Pancreas (tissue), 10 donors: ENCODE results near the gene NEDD8. TPM values are rescaled to one million over a fixed set of nuclear protein-coding genes. Genes with fewer than 3 reads are reported as not detected.

ENCODE experiments used
- ATAC-seq, 4 donors: fragments of 200-7000 bp; cut with Tn5 transposase; one replicate each; pipeline versions ENCODE4 v1.8.0 to v1.9.1; 2020; ENCODE audit warnings: mild to moderate bottlenecking in 4 of 4, moderate library complexity in 4 of 4
- DNase-seq, 6 donors: peaks; one replicate each; pipeline ENCODE4 v3.0.0-alpha.2; 2020
- FAIRE-seq: peaks from 2 replicates; lab custom pipeline; 2012; peaks lifted over from hg19 to GRCh38; lab: Jason Lieb, UNC
- H3K27ac ChIP-seq, 4 donors: fragments of 200-600 bp; sonication (generic); 1 replicate in 3 of 4; 2 replicates in 1 of 4; pipeline versions ENCODE4 v1.5.0 to v1.8.0; 2020
- H3K27me3 ChIP-seq, 4 donors: fragments of 200-600 bp; one replicate each; pipeline ENCODE4 v1.8.0; 2021
- H3K36me3 ChIP-seq, 3 donors: fragments of 200-600 bp; sonication (generic) in 1 of 3; one replicate each; pipeline versions ENCODE4 v1.5.0 to v1.8.0; 2020 to 2021
- H3K4me1 ChIP-seq, 3 donors: fragments of 200-600 bp; one replicate each; pipeline ENCODE4 v1.8.0; 2021
- H3K4me3 ChIP-seq, 4 donors: fragments of 200-600 bp; sonication (generic) in 2 of 4; one replicate each; pipeline versions ENCODE4 v1.5.0 to v1.8.0; 2020 to 2021
- H3K9me3 ChIP-seq, 4 donors: fragments of 200-600 bp; one replicate each; pipeline ENCODE4 v1.8.0; 2021
- WGBS, 2 donors: extraction: QIAGEN DNeasy Blood & Tissue Kit; methylation state at CpG; one replicate each; pipeline ENCODE4 v1.1.7; 2013; 5-methylcytosine and 5-hydroxymethylcytosine counted together
- intact Hi-C, 3 donors: fragments of 100-400 bp; cut with DNase I; formaldehyde crosslinking; loops; one replicate each; pipeline versions ENCODE4 v1.11.1 to v1.14.2; 2022
- polyA plus RNA-seq, 2 donors: library from polyadenylated mRNA; stranded (reverse); fragments of 200-250 nt; gene quantifications; one replicate each; pipeline ENCODE4 v1.2.3, GENCODE V29; 2013
- total RNA-seq, 6 donors: library from RNA; stranded (reverse); fragmentation: NEBNext Ultra II Directional in 4 of 6; extraction: Animal tissue kit (Norgen Biotek cat#: 25700) in 4 of 6; gene quantifications; one replicate each; pipeline versions ENCODE4 v1.2.1 to v1.2.4, GENCODE V29; 2021 to 2023
- TF ChIP-seq, protein P1 (sequence below), 4 donors: fragments of 200-600 bp; sonication (generic) in 3 of 4; IDR thresholded peaks; one replicate each; pipeline versions ENCODE4 v1.5.0 to v1.8.0; 2021; ENCODE audit warnings: antibody characterized with exemption in 4 of 4
- donor health status: healthy with polysubstance abuse.
- donor health status: DM: no; HTN: no; CAD: no; lungs with moderate emphysema.
- donor health status: DM: no; HTN: no; CAD: no.
- donor health status: control.
- donor health status: control.
- donor health status: Bipolar disorder and iron deficiency.
- donor health status: DM: yes; HTN: yes; CAD: no.
- donor health status: DM: no; HTN: no; CAD: no.
- donor health status: DM: no; HTN: no; CAD: no.
- donor health status: DM: yes; HTN: yes; CAD: no.

Gene NEDD8
- total and polyA plus RNA-seq, 8 donors: 32.5 to 118 (median 55.4) TPM

DNA sequence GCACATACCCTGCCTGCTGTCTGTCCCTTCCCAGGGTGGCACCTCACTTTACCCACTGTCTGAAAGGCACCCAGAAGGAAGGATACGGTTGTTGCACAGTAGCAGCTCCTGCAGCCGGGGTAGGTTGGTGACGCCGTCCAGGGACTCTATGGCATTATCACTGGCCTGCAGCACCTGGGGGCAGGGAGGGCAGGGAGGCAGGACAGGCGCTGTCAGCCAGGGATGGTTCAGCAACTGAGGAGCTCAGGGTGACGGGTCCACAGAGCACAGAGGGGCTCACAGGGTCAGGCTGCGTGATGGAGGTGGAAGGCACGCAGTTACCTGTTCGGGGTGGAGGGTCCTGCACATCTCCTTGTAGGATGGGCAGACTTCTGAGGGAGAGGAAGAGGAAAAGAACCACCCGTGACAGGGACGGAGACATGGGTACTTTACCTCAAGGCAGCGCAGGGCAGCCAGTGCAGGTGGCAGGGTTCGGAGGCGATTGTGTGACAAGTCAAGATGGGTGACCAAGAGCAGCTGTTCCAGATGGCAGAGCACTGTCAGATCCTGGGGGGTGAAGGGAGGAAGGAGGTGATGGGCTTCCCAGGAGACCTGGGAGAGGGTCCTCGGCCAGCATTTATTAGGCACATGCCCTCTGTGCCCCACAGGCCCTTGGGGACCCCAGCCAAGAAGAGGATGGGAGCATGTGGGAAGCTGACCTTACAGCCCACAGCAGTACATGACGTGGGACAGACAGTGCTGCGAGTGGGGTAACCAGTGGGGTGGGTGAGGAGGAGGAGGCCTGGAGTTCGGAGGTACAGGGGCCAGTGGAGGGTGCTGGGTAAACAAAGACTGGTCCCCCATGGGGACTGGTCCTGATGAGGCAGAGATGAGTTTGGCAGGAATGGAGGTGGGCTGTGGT is 34.4 kb upstream of the NEDD8 start:
- DNase-seq (peak in 2 of 6 donors; percentile 17 to 56), ATAC-seq (no peak), FAIRE-seq (no peak)
- no peak overlapping the region for H3K27ac ChIP-seq
- TF ChIP-seq, protein P1, sequence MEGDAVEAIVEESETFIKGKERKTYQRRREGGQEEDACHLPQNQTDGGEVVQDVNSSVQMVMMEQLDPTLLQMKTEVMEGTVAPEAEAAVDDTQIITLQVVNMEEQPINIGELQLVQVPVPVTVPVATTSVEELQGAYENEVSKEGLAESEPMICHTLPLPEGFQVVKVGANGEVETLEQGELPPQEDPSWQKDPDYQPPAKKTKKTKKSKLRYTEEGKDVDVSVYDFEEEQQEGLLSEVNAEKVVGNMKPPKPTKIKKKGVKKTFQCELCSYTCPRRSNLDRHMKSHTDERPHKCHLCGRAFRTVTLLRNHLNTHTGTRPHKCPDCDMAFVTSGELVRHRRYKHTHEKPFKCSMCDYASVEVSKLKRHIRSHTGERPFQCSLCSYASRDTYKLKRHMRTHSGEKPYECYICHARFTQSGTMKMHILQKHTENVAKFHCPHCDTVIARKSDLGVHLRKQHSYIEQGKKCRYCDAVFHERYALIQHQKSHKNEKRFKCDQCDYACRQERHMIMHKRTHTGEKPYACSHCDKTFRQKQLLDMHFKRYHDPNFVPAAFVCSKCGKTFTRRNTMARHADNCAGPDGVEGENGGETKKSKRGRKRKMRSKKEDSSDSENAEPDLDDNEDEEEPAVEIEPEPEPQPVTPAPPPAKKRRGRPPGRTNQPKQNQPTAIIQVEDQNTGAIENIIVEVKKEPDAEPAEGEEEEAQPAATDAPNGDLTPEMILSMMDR (IDR thresholded peaks at IDR 0.05): no peak
- intact Hi-C loops: no loop called here
- H3K36me3 ChIP-seq: peaks cover 0 to 18% (median 0%) of the 10 kb centered on the region in 3 donors
- H3K4me3 ChIP-seq: no peak overlapping the region
- no peaks in the 10 kb centered on the region for H3K27me3 ChIP-seq
- 90 to 91% methylated on average over 18 of the region's 18 CpGs for WGBS, 2 donors
- H3K9me3 ChIP-seq: no peaks in the 10 kb centered on the region
- H3K4me1 ChIP-seq: no peaks in the 10 kb centered on the region

DNA sequence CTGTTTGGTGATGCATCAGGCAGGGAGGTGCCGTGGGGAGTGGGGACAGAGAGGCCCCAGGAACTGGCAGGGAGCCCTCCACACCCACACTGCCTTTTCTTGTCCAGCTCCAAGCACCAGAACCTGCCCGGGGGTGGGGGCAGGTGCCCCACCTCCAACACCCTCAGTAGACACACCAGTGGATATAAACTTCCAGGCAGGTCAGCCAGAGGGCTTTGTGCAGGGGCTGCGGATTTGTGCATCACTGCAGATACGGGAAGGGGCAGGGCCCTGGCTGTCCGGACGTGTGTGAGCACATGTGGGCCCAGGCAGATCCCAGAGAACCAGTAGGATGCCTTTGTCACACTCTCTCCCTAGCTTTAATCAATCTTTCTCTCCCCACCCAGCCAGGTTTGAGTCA is 32.1 kb upstream of the NEDD8 start:
- intact Hi-C loops: no loop called here
- WGBS, 2 donors: 76 to 79% methylated on average over 6 of the region's 6 CpGs
- no peak overlapping the region for H3K27ac ChIP-seq
- FAIRE-seq (no peak), DNase-seq (peak in 1 of 6 donors; percentile 51), ATAC-seq (peak in 1 of 4 donors; percentile 14)
- H3K9me3 ChIP-seq: no peaks in the 10 kb centered on the region
- H3K4me1 ChIP-seq: no peaks in the 10 kb centered on the region
- peaks cover 0 to 18% (median 0%) of the 10 kb centered on the region in 3 donors for H3K36me3 ChIP-seq
- no peak overlapping the region for H3K4me3 ChIP-seq
- TF ChIP-seq, protein P1 (IDR thresholded peaks at IDR 0.05): no peak
- no peaks in the 10 kb centered on the region for H3K27me3 ChIP-seq

DNA sequence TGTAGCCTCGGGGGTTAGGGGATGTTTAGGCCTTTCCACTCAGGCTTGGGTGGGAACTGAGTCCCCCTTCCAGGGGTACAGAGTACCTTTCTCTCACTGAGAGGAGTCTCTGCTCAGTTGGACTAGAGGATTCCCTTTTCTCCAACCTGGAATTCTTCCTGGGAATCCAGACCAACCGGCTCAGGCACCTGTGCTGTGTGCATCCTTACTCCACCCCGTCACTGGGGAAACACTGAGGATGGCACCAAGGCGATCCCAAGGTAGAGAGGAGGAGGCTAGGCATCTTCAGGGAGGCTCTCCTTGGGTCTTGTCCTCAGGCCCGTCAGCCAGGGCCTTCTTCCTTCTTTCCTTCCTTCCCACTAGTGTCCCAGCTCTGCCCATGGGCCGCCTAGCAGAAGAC is 31.7 kb upstream of the NEDD8 start:
- no peak for FAIRE-seq
- no peak overlapping the region for H3K4me3 ChIP-seq
- no peak for ATAC-seq
- intact Hi-C loops: no loop called here
- no peaks in the 10 kb centered on the region for H3K9me3 ChIP-seq
- H3K27me3 ChIP-seq: no peaks in the 10 kb centered on the region
- no peaks in the 10 kb centered on the region for H3K4me1 ChIP-seq
- WGBS, 2 donors: 64 to 77% methylated on average over 6 of the region's 6 CpGs
- peaks cover 0 to 18% (median 0%) of the 10 kb centered on the region in 3 donors for H3K36me3 ChIP-seq
- TF ChIP-seq, protein P1 (IDR thresholded peaks at IDR 0.05): no peak
- no peak for DNase-seq
- no peak overlapping the region for H3K27ac ChIP-seq

DNA sequence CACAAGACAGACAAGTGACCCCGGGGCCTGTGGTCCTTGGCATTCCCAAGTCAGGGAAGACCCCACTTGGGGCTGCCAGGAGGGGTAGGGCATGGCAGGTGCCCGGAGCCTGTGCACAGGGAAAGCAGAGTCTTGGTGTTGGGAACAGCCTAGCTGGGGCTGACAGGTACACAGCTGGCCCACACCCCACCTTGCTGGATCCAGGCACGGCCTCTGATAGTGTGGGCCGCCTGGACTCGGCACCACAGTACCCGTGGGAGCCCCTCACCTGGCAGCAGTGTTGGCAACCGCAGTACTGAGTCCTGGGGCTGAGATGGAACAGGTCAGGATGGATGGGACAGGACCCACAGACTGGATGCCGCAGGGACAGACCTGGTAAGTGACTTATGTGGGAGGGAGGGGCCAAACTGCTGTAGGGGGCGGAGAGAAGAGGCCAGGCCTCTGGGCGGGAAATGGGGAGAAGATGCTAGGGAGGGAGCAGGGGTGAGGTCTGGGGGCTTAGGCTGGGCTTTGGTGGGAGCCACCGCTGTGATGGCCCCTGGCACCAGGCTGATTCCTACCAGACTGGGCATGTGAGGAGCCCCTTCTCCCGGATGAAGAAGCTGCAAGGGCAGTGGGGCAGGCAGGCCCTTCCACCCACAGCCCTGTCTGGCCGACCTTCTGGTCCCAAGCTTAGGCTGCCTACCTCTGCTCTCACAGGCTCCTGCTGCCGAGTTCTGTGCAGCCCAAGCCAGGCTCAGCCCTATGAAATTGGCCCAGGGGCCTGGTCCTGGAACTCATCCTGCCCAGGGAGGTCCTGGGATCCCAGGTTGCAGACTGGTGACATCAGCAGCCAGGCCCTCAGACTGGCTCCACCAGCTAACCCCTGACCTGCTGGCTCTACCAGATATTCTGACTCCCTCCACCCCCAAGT is 30.9 kb upstream of the NEDD8 start, which contains the start of gene TGM1:
TGM1 (minus strand) TSS at position 357 of the 913 bp plus-strand sequence. CDS start 825 bp downstream, outside the sequence.
- WGBS, 2 donors: 53 to 68% methylated on average over 13 to 14 of the region's 14 CpGs
- no peaks in the 10 kb centered on the region for H3K27me3 ChIP-seq
- FAIRE-seq (no peak), DNase-seq (peak in 1 of 6 donors; percentile 48), ATAC-seq (no peak)
- no peak within 1 kb of the TSS for H3K27ac ChIP-seq
- H3K36me3 ChIP-seq: peaks cover 0 to 18% (median 0%) of the 10 kb centered on the region in 3 donors
- H3K4me3 ChIP-seq: no peak within 1 kb of the TSS
- no peaks in the 10 kb centered on the region for H3K9me3 ChIP-seq
- intact Hi-C loops: no loop called here
- H3K4me1 ChIP-seq: no peaks in the 10 kb centered on the region
- TF ChIP-seq, protein P1 (IDR thresholded peaks at IDR 0.05): no peak
